Ovary (tissue), 9 donors: ENCODE measurements around the gene ZNF654. TPM values are rescaled to one million over a fixed set of nuclear protein-coding genes. Genes with fewer than 3 reads are reported as not detected.

ENCODE experiments used
- DNase-seq, 5 donors: peaks; one replicate each; pipeline ENCODE4 v3.0.0-alpha.2; 2019 to 2020
- H3K27ac ChIP-seq, 2 donors: fragments of 200-600 bp; one replicate each; pipeline versions ENCODE4 v1.5.1 to v1.8.0; 2019 to 2022
- H3K27me3 ChIP-seq: fragments of 200-600 bp; one replicate; pipeline ENCODE4 v1.8.0; 2022
- H3K36me3 ChIP-seq: fragments of 200-600 bp; sonication (generic); one replicate; pipeline ENCODE4 v1.5.1; 2019
- H3K4me1 ChIP-seq: one replicate; pipeline ENCODE4 v1.8.1; 2013; ENCODE audit warnings: mild to moderate bottlenecking, moderate library complexity; ENCODE audit not compliant: insufficient read depth
- H3K4me3 ChIP-seq: fragments of 200-600 bp; sonication (generic); one replicate; pipeline ENCODE4 v1.5.1; 2017
- H3K9me3 ChIP-seq, 2 donors: fragments of 200-600 bp in 1 of 2; sonication (generic) in 1 of 2; one replicate each; pipeline versions ENCODE4 v1.5.1 to v1.8.1; 2013 to 2019; ENCODE audit warnings: mild to moderate bottlenecking in 1 of 2, moderate library complexity in 1 of 2
- CTCF ChIP-seq, 3 donors: fragments of 450-650 bp in 2 of 3; fragments of 200-600 bp in 1 of 3; IDR thresholded peaks; one replicate each; pipeline versions ENCODE4 v1.5.1 to v1.8.0; 2016 to 2022; ENCODE audit warnings: antibody characterized with exemption in 3 of 3, mild to moderate bottlenecking in 1 of 3
- EP300 ChIP-seq: sonication (generic); formaldehyde crosslinking; IDR thresholded peaks from one replicate; pipeline ENCODE4 v1.6.1; 2017; ENCODE audit warnings: antibody characterized with exemption
- POLR2A ChIP-seq: fragments of 450-650 bp; IDR thresholded peaks from one replicate; pipeline ENCODE4 v1.6.1; 2017; ENCODE audit warnings: antibody characterized with exemption, mild to moderate bottlenecking, moderate library complexity
- WGBS, 3 donors: extraction: QIAGEN DNeasy Blood & Tissue Kit in 1 of 3; methylation state at CpG; one replicate each; pipeline versions ENCODE4 v1.1.5 to v1.1.7; 2013 to 2017; 5-methylcytosine and 5-hydroxymethylcytosine counted together
- intact Hi-C, 4 donors: fragments of 100-400 bp; cut with DNase I; formaldehyde crosslinking; loops; one replicate each; pipeline versions ENCODE4 v1.11.0 to v1.15.1; 2022 to 2023
- polyA plus RNA-seq, 2 donors: library from polyadenylated mRNA; stranded (reverse); fragments of 200-250 nt in 1 of 2; fragments of 350-450 nt in 1 of 2; fragmentation: Illumina TruSeq in 1 of 2; extraction: RNeasy Lipid Tissue Mini Kit (QIAGEN cat#74804) in 1 of 2; gene quantifications; one replicate each; pipeline ENCODE4 v1.2.3, GENCODE V29; 2013 to 2014
- total RNA-seq, 7 donors: library from RNA; depleted of rRNA in 2 of 7; stranded (reverse); fragments of >200 nt in 2 of 7; fragmentation: NEBNext Ultra II Directional in 3 of 7; extraction: Animal tissue kit (Norgen Biotek cat#: 25700) in 3 of 7; gene quantifications; one replicate each; pipeline versions ENCODE4 v1.1.0 to v1.2.4, GENCODE V29; 2016 to 2023
- donor health status: DM: no; HTN: no; CAD: no; lungs with moderate emphysema.
- donor health status: DM: no; HTN: no; CAD: no.
- donor health status: Bipolar disorder and iron deficiency.
- donor health status: DM: yes; HTN: yes; CAD: no.
- donor health status: DM: no; HTN: no; CAD: no.
- donor health status: DM: yes; HTN: yes; CAD: no.

ZNF654 gene
- total and polyA plus RNA-seq, 9 donors, result 5.2 to 22.0 (median 15.1) TPM

DNA sequence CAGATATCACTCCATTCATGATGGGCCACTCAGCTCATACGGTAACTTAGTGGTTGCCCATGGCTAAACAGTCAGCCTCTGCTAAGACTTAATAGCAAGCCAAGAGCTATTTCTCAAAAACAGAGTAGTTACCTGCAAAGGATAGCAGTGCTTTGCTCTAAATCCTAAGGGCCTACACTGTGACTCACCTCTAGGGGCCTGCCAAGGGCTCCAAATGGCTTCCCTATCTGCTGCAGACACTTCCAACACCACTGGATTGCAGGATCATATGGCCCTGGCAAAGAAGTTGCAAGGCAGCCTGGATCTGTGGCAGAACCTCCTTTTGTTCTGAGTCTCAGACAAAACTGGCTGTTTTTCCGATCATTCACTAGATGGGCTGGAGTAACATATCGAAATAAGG, 18.1 kb upstream of the ZNF654 start:
- H3K27me3 ChIP-seq, result no peaks in the 10 kb centered on the region
- no peaks in the 10 kb centered on the region for H3K36me3 ChIP-seq
- 96 to 98% (median 97%) methylated on average over 3 of the region's 3 CpGs for WGBS, 3 donors
- H3K9me3 ChIP-seq, result no peaks in the 10 kb centered on the region
- intact Hi-C loops, result no loop called here
- no peaks in the 10 kb centered on the region for H3K4me1 ChIP-seq
- no peak for DNase-seq
- no peak overlapping the region for H3K4me3 ChIP-seq
- TF ChIP-seq POLR2A (no peak), EP300 (no peak), CTCF (IDR thresholded peaks at IDR 0.05) (no peak)
- H3K27ac ChIP-seq, result no peak overlapping the region

DNA sequence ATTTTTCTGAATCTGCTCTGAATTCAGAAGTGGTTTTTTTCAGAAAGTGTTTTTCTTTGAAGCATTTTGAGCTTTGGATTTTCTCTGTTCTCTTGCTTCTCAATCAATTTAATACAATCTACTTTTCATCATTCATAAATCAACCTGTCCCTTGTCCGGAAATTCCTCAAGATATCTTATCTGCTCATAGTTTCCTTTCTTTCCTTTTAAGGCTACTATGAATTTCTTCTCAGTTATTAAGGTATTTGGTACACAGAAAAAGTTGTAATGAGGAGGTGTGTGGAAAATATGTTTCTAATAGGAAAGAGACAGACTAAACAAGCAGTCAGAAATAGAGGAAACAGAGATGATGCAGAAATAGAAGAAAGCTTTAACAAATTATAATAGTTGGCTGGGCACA, 14.6 kb upstream of the ZNF654 start:
- no peak overlapping the region for H3K4me3 ChIP-seq
- no peak overlapping the region for H3K27ac ChIP-seq
- 10 to 20% (median 14%) methylated on average over 1 of the region's 1 CpG for WGBS, 3 donors
- no peaks in the 10 kb centered on the region for H3K27me3 ChIP-seq
- no peaks in the 10 kb centered on the region for H3K4me1 ChIP-seq
- no peaks in the 10 kb centered on the region for H3K36me3 ChIP-seq
- H3K9me3 ChIP-seq, result no peaks in the 10 kb centered on the region
- TF ChIP-seq CTCF (IDR thresholded peaks at IDR 0.05) (no peak), POLR2A (no peak), EP300 (no peak)
- no peak for DNase-seq
- intact Hi-C loops, result no loop called here

- Histone ChIP-seq H3K36me3 (no peaks in the 10 kb centered on the region), H3K27ac (no peak overlapping the region), H3K9me3 (no peaks in the 10 kb centered on the region), H3K27me3 (no peaks in the 10 kb centered on the region), H3K4me1 (no peaks in the 10 kb centered on the region), H3K4me3 (no peak overlapping the region)
- DNase-seq, result no peak
- intact Hi-C loops, result no loop called here
- TF ChIP-seq CTCF (IDR thresholded peaks at IDR 0.05), result no peak
- no peak for TF ChIP-seq EP300
- TF ChIP-seq POLR2A, result no peak
- WGBS, 3 donors, result 79 to 86% (median 83%) methylated on average over 5 of the region's 5 CpGs
These were observed 12.3 kb upstream of the ZNF654 start for GRCh38 chr3:88046766-88047165.

DNA sequence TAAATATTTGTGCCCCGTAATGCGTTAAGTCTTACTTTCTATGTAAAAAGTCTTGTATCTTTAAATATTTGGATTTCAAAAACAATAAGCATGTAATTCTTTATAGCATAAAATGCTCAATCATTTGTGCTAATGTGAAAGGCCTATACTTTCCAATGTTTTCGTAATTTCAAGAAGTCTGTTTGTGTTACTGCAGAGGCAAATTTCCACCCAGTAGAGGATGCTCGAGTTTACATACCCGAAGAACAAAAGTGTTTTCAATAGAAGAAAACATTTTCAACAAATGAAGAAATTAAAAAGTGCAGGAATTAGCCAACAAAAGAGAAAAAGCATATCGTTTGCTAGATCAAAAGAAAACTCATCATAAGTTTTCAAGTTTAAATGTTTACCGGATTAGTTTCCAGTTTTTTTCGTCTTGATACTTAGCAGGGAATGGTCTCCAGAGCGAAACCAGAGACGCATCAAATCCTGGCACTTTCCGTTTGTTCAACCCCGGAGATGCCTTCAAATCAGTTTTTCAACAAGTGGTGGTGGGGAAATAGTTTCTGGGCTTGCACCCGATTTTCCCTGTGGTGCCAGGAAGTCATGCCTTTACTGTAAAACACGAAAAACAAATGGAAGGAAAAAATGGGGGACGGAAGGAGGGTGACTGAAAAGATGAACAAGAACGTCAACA, 1.3 kb upstream of the ZNF654 start:
- intact Hi-C loops, result no loop called here
- Histone ChIP-seq H3K27me3 (no peaks in the 10 kb centered on the region), H3K27ac (peak overlapping the region; percentile 77 to 95), H3K36me3 (no peaks in the 10 kb centered on the region), H3K4me1 (peaks cover 2% of the 10 kb centered on the region), H3K9me3 (no peaks in the 10 kb centered on the region), H3K4me3 (peak overlapping the region; percentile 98)
- peak in 1 of 5 donors; percentile 31 for DNase-seq
- WGBS, 3 donors, result 8 to 9% (median 9%) methylated on average over 16 of the region's 16 CpGs
- TF ChIP-seq POLR2A (no peak), EP300 (no peak), CTCF (IDR thresholded peaks at IDR 0.05) (no peak)
